ENCODE results near the gene CABP2.

GRCh38 chr11:67489885-67490726 lies 33.1 kb downstream of the CABP2 start:
- TF ChIP-seq, protein P1, sequence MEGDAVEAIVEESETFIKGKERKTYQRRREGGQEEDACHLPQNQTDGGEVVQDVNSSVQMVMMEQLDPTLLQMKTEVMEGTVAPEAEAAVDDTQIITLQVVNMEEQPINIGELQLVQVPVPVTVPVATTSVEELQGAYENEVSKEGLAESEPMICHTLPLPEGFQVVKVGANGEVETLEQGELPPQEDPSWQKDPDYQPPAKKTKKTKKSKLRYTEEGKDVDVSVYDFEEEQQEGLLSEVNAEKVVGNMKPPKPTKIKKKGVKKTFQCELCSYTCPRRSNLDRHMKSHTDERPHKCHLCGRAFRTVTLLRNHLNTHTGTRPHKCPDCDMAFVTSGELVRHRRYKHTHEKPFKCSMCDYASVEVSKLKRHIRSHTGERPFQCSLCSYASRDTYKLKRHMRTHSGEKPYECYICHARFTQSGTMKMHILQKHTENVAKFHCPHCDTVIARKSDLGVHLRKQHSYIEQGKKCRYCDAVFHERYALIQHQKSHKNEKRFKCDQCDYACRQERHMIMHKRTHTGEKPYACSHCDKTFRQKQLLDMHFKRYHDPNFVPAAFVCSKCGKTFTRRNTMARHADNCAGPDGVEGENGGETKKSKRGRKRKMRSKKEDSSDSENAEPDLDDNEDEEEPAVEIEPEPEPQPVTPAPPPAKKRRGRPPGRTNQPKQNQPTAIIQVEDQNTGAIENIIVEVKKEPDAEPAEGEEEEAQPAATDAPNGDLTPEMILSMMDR (IDR thresholded peaks at IDR 0.05) = no peak
- TF ChIP-seq POLR2A (IDR thresholded peaks at IDR 0.05; ENCODE audit: low read depth) (no peak), EP300 (IDR thresholded peaks at IDR 0.05) (no peak)
